HG03432 (cell line): ENCODE results near the gene DUXB.

ENCODE experiments used
- ATAC-seq: cut with Tn5 transposase; IDR thresholded peaks from one replicate; pipeline ENCODE4 v1.9.1; 2021; ENCODE audit warnings: mild to moderate bottlenecking, moderate library complexity; ENCODE audit not compliant: unreplicated experiment

Gene DUXB

DNA sequence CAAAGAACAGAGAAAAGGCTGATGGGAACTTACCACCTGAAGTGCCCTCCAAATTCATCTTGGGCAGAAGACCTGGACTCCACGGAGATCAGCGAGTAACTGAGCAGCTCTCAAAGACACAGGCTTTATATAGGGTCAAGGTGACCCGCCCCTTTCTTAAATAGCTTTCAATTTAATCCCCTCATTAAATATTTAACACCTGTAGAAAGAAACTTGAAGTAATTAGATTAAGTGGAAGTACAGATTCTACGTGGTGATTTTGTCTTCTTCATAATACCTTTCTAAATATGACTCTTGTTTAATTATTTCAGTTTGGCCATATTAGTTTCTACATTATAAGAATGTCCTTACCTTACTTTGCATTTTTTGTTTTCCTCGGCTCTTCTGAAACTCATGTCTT lies at the start of gene DUXB:
Gene DUXB, minus strand, starts transcription at position 101 of the 400 bp plus-strand sequence. Its CDS starts 43 bp downstream, at position 58.
- ATAC-seq = no peak

DNA sequence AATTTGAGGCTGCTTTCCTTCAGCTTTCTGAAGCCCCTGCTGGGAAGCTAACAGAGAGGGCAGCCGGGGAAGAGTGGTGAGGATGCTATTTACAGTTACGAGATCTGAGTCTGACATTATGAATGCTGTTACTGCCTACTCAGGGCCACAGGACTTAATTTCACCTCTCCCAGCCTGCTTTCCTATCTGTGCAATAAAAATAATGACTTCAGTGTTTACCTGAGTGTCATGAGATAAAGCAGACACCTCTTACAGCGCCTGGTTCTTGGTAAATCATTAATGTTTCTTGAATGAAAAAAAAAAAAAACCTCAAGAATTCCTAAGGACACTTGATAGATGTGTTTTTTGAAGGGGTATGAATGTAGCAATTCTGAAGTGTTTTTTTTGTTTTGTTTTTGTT lies 49.3 kb upstream of the DUXB start:
- ATAC-seq = no peak

GRCh38 chr16:75746359-75746758 lies 45.1 kb upstream of the DUXB start:
- no peak for ATAC-seq

- ATAC-seq = no peak
Measured at GRCh38 chr16:75745823-75746222, 44.6 kb upstream of the DUXB start.

- ATAC-seq = no peak
Measured at GRCh38 chr16:75745242-75745641, 44.0 kb upstream of the DUXB start.

- ATAC-seq = no peak
Measured at GRCh38 chr16:75742424-75743047, 41.3 kb upstream of the DUXB start.

GRCh38 chr16:75733305-75734211 lies 32.3 kb upstream of the DUXB start:
- ATAC-seq = no peak

- ATAC-seq = no peak
Measured at GRCh38 chr16:75732871-75733270, 31.6 kb upstream of the DUXB start.

GRCh38 chr16:75727221-75727620 lies 26.0 kb upstream of the DUXB start:
- ATAC-seq = no peak

- no peak for ATAC-seq
Measured at GRCh38 chr16:75726390-75726789, 25.1 kb upstream of the DUXB start, which contains the start of gene CPHXL. TSS of gene CPHXL (minus strand) at chr16:75726490. CDS start at chr16:75726442, 48 bp downstream.

DNA sequence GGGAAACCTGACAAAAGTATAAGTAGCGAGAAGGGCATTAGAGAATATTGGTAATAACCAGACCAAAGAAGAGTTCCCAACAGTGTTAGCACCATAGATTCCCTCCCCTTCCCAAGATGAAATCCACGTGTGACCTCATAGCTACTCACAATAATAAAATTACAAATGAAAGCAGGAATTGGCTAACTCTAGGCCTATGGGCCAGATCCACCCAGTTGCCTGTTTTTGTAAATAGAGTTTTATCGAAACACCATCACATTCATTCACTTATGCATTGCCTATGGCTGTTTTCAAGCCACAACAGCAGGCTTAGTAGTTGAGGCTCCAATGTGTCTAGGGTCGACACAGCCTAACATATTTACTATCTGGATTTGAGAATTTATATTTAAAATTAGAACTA lies 17.2 kb upstream of the DUXB start:
- no peak for ATAC-seq

DNA sequence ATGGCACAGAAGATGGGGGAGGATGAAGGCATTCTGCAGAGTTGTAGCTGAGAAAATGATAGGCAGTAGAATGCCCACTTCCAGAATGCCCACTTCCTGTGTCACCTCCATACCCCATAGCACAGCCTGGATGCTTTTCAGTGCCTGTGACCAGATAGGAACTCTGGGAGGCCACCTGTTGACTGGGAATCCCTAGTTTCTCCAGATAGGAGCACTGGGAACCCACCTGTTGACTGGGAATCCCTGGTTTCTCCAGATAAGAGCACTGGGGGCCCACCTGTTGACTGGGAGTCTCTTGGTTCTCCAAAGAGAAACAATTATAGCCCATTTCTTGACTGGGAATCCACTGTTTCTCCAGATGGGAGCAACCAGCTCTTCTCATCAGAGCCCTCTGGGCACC lies 13.4 kb upstream of the DUXB start:
- ATAC-seq = no peak

GRCh38 chr16:75710344-75710743 lies 9.1 kb upstream of the DUXB start:
- no peak for ATAC-seq

DNA sequence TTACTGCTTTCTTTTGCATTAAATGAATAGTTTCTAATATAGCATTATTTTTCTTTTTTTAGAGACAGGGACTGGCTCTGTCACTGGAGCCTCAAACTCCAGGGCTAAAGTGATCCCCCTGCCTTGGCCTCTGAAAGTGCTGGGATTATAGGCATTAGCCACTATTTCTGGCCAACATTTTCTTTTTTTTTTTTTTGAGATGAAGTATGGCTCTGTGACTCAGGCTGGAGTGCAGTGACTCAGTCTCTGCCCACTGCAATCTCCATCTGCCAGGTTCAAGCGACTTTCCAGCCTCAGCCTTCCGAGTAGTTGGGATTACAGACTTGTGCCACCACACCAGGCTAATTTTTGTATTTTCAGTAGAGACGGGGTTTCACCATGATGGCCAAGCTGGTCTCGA lies 2.0 kb upstream of the DUXB start:
- no peak for ATAC-seq

- ATAC-seq = no peak
Measured at GRCh38 chr16:75702242-75702641, 981 bp upstream of the DUXB start.

GRCh38 chr16:75697571-75697970 lies 3.7 kb downstream of the DUXB start:
- no peak for ATAC-seq

DNA sequence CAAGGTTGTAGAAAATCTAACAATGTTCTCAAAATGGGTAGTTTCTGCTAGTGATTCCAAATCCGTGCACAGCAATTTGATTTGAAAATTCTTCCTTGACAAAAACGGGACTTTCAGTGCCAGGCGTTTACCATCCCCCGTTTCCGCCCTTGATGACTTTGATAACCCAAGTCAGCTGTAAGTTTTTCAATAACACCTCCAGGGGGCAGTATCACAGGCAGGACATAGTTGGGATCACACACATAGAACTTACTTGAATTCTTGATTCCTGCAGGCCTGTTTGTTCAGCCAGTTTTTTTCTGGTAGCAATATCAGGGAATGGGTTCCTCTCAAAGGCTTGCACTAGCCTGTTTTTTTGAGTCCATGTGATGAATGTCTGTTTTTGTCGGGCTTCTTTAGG lies 5.6 kb downstream of the DUXB start:
- no peak for ATAC-seq

DNA sequence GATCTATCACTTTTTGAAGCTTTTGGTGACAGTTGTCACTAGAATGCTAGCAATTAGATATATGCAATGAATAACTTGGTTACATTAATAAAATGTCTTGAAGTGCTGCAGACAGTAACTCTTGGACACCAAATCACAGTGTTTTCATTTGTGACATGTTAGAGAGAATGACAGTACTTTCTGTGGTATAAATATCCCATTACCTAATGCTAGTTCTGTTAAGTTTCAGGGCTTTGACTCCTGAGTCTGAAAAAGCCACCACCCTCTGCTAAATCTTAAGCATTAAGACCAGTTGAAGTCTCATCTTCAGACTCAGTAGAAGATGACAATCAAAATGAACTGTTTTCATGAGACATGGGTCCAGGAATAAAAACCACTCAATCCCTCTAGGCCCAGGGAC lies 13.9 kb downstream of the DUXB start:
- no peak for ATAC-seq

- ATAC-seq = no peak
Measured at GRCh38 chr16:75682308-75682707, 19.0 kb downstream of the DUXB start.

- ATAC-seq = no peak
Measured at GRCh38 chr16:75679366-75679765, 21.9 kb downstream of the DUXB start.

GRCh38 chr16:75676909-75677308 lies 24.4 kb downstream of the DUXB start, which contains the start of gene CPHXL2:
TSS of gene CPHXL2 (minus strand) at chr16:75677009. CDS start at chr16:75676999, 10 bp downstream.
- no peak for ATAC-seq

DNA sequence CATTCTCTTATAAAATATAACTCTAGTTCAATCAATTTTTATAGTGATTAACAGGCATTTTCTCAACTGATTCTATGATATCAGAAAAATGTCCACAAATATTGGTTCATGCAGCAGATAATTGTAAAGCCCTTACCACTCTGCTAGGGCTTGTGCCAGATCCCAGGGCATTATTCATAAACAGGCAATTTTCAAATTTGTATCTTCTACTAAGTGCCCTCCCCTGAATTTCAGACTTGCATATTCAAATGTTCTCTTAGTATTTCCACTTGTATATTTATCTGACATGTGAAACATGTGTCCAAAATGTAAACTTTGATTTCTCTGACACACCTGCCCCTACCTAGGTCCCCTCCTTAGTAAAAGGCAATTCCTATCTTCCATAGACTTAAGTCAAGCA lies 33.8 kb downstream of the DUXB start:
- ATAC-seq = no peak
